SW 1271 (cell line): Measurements from ENCODE around the gene FGR.
"Not testable (repeated sequence)": the region's sequence is repeated elsewhere in the genome, so short reads cannot be mapped to it uniquely, and the experiment has no call there.

Experiments
- DNase-seq, 2 experiments: peaks; one replicate each; lab custom pipeline; 2025; lab: John Stamatoyannopoulos, UW

The FGR gene

DNA sequence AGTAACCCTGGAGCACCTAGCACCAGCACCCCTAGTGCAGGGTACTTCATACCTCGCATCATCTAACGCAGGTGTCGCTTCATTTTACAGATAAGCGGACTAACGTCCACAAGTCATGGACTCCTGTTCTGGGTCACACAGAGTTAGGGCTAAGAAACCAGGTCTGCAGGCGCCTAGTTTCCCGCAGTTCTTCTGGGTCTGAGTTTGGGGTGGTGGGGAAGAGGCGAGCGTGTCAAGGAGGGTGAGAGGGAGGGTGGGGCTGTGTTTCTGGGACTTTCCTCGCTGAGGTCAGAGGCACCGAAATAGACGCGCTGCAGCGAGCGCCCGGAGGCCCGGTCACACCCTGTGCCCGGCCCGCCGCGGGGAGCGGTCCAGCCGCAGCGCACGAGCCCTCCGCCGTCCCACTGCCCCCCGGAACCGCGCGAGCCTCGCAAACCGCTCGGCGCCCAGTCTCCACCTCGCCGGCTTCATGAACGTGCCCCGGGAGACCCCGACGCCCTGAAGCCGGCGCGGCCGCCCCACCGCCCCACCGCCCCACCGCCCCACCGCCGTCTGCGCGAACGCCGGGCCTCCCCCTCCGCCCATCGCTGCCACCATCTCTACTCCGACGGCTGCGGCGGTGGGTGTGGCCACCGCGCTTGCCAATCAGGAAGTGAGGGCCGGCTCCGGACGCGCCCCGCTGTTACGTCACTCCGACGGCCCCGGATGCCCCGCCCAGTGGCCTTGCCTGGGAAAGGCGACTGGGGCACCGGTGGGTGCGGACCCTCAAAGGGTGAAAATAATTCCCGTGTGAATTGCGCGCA, 24.7 kb upstream of the FGR start:
- DNase-seq = peak in 1 of 2 experiments; percentile 73

DNA sequence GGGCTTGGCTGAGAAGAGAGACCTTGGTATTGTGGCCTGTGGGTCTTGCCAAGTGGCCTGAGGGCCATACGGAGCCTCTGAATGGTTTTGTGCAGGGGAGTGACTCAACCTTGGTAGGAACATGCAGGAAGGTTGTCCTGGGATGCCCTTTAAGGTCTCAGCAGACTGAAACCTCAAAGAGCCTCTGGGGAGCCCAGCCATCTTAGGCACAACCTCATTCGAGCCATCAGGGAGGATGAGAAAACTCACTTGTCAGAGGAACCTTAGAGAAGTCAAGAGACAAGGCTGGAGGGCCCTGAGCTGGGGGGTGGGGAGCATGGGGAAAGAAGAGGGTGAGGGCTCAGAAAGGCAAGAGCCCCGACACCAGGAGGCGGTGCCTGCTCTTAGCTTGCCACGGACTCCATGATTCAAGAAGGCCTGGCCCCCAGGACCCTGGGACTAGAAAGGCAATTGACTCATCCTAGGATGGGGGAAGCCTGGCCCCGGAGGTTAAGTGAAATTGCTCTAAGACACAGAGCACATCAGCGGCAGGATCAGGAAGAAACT, 24.0 kb upstream of the FGR start:
- no peak for DNase-seq

DNA sequence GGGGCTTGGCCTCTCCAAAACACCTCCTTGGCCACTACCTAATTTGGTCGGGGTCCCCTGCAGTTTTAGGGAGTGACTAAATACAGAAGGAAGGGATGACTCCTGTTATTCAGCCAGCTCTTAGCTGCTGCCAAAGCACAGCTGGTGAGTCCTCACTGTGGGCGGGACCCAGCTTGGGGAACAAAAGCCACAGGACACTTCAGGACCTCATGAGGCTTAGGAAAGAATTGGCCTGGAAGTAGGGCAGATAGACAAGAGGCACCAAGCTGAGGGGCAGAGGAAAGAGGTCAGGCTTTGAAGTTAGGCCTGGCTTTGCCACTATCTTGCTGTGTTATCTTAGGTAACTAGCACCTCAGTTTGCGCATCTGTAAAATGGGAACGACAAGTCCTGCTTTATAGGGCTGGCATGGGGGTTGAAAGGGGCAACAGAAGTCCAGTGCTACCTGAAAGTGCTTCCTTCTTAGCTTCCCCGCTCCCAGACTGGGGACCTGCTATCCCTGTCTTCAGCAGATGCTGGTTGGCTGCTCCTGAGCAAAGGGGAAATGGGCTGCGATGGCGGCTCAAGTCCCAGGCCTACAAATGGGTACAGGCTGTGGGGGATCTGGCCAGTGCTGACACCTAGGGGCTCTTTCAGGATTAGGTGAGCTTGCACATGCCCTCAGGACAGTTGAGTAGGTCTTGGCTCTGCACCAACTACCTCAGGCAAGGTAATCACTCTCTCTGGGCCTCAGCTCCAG, 21.3 kb upstream of the FGR start:
- DNase-seq = no peak

DNA sequence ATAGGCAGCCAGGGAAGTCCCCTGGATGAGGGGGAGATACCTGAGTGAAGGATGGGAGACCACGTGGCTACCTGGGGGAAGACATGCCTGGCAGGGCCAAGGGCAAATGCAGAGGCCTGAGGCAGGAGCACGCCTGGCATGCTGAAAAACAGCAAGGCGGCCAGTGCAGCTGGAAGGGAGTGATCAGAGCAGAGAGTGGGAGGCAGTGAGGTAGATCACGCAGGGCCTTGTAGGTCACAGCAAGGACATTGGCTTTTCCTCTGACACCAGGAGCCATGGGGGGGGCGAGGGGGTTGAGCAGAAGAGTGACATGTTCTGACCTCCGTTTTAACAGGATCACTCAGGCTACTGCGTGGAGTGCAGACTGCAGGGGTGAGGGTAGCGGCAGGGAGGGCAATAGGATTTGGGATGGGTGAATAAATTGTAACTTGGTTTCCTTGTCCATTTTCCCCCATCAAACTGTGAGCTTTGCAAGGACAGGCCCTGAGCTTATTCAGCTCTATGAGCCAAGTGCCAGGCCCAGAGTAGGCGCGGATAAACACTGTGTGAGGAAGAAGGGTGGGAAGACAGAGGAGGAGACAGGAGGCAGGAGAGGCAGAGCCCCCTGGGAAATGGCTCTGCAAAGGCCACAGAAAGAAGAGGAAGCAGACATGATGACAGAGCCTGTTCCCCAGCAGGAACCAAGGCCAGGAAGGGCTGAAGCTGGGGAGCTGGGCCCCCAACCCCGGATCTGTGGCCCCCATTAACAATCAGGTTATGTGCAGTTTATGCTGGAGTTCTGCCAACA, 20.4 kb upstream of the FGR start:
- no peak for DNase-seq

DNA sequence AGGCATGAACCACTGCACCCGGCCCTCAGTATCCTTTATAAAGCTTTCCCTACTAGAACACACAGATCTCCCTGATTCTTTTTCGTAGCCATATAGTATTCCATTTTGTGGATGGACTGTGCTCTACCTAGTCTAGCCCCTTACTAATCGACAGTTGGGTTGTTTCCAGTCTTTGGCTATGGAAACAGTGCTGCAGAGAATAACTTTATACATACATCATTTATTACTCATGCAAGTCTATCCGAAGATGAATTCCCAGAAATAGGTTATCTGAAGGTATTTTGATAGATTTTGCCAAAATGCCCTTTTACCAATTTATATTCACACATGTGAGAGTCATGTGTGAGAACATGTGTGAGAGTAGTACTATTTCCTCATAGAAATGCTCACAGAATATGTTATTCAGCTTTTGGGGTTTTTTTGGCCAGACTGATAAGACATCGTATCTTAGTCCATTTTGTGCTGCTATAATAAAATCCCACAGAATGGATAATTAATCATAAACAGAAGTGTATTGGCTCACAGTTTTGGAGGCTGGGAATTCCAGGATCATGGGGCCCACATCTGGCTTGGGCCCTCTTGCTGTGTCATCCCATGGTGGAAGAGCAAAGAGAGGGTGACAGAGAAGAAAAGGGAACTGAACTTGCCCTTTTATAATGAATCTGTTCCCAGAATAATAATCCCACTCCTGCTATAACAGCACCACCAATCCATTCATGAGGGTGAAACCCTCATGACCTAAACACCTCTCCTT, 17.3 kb upstream of the FGR start:
- no peak for DNase-seq

DNA sequence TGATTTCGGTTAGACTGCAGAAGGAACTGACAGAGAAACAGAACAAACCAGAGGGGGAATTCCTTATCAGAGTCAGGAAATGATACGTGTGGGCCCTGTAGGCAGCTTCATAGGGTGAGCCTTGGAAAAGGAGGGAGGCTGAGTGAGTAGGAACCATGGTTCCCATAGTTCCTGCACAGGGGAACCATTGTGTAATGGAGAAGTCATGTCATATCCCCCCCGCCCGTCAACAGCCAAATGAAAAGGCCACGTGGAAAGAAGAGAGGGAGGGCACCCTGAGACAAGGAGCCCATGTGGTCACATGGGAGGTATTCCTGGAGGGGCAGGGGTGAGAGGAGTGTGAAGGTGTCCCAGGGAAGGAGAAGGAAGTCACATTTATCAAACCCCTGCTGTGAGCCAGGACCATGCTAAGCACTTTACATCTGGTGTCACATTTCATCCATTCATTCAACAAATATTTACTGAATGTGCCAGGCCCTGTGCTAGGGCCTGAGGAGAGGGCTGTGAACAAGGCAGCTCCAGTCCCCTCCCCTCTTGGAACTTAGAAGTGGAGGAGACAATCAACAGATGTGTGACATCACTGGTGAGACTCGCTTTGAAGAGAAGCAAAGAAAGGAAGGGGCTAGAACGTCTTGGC, 15.7 kb upstream of the FGR start:
- DNase-seq = no peak

DNA sequence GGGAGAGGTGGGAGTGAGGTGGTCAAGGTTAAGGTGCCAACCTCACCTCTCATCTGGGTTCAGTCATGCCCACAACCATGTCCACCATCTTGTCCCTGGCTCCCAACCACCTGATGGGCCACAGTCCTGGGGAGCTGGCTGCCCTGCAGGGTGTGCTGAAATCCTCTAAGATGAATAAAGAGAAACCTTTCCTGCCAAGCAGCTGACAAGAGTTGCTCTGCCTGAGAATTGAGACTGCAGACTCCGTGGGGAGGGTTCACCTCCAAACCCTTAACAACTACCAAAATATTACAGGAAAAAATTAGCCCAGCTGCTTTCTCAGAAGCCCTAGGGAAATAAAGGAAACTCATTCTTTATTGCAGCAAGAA, 15.2 kb upstream of the FGR start:
- DNase-seq = no peak

DNA sequence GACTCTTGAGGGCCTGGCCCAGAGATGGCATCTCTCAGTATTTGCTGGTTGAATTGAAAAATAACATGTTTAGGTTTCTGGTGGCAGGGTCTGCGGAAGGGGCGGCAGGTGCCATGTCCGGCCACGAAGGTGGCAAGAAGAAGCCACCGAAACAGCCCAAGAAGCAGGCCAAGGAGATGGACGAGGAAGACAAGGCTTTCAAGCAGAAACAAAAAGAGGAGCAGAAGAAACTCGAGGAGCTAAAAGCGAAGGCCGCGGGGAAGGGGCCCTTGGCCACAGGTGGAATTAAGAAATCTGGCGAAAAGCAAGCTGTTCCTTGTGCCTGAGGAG, 14.3 kb upstream of the FGR start:
- DNase-seq = no peak

DNA sequence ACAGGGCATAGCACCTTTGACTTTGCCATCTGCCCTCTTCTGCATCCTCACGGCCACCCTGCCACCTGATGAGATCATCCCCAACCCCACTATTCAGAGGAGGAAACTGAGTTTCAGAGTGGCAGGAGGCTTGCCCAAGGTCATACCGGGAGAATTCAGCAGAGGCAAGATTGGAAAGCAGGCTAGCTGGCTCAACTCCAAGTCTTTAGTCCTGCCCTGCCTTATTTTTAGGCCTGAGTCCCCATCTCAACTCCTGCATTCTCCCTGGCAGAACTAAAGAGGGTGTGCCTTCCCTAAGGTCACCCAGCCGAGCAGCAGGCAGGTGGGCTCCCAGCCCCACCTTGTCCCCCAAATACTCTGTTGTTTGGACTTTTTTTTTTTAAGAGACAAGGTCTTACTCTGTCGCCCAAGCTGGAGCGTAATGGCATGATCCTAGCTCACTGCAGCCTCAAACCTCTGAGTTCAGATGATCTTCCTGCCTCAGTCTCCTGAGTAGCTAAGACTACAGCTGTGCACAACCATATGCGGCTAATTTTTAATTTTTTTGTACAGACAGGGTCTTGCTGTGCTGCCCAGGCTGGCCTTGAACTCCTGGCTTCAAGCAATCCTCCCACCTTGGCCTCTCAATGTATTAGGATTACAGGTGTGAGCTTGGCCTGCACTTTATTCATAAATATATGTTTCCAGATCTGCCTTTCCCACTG, 13.8 kb upstream of the FGR start:
- DNase-seq = no peak

DNA sequence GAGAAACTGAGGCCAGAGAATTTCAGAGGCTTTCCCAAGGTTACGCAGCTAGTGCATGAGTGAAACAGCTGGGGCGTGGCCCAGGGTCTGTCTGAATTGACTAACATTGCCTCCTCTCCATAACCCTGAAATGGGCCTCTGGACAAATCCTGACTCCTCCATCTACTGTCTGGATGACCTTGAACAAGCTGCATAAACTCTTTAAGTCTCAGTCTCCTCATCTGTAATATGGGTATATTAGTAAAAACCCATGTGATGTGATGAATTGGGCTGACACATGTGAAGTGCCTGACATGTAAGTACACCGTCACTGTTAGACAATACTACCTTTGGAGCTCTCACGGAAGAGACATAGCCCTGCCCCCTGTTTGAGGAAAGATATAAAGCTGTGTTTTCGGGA, 12.3 kb upstream of the FGR start:
- DNase-seq = no peak

DNA sequence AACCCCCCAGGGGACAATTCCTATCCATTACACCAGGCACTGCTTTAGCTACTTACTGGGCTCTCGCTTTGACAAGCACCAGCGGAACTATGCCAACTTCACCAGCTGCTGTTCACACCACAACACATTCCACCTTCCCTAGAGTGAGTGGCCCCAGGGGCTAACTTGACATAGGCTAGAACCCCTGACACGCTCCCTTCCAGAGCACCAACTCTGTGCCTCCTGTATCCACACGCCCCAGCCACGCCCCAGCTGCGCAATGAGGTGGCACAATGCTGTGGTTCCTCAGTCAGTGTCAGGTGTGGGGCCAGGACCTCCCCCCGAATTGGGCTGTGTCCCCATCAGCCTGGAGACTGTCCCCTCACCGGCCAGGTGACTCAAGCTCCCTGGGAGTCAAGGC, 11.7 kb upstream of the FGR start:
- no peak for DNase-seq

DNA sequence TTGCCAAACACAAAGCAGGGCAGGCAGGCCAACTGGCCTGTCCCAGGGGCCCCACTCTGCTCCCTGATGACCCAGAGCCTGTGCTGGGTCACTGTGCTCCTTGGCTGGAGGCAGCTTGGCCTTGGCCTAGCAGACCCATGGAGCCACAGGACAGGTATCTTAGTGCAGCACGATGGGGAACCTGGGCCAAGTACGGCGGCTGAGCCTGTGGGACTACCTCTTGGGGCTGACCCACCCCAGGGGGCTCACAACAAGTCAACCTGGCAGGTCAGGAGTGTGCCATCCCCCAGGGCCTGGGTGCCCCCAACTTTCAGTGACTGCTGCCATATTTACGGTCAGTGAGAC, 10.1 kb upstream of the FGR start:
- no peak for DNase-seq

DNA sequence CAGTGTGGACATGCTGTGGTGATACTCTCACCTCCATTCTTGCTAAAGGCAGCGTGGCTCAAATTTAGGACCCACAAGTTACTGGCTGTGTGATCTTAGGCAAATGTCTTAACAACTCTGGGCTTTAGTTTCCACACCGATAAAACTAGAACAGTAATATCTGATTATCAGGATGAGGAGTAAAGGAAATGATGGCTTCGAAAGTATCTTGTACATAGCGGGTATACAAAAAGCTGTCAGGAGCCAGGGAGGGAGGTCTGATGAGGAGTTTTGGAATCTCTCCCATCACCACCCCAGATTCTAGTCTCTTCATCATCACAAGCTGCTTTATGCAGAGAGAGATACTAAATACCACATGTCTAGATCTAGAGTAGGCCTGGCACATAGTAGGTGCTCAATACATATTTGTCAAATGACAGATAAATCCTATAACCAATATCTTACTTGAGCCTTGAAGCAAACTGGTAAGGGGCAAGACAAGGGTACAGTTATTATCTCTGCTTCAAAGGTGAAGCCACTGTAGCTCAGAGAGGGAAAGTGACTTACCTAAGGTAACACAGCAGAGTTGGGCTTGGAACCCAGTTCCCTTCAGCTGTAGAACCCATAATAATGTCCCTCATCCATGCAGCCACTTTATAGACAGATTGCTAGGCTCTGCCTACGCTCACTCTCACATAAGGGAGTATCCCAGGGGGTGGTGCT, 9.5 kb upstream of the FGR start:
- DNase-seq = no peak

DNA sequence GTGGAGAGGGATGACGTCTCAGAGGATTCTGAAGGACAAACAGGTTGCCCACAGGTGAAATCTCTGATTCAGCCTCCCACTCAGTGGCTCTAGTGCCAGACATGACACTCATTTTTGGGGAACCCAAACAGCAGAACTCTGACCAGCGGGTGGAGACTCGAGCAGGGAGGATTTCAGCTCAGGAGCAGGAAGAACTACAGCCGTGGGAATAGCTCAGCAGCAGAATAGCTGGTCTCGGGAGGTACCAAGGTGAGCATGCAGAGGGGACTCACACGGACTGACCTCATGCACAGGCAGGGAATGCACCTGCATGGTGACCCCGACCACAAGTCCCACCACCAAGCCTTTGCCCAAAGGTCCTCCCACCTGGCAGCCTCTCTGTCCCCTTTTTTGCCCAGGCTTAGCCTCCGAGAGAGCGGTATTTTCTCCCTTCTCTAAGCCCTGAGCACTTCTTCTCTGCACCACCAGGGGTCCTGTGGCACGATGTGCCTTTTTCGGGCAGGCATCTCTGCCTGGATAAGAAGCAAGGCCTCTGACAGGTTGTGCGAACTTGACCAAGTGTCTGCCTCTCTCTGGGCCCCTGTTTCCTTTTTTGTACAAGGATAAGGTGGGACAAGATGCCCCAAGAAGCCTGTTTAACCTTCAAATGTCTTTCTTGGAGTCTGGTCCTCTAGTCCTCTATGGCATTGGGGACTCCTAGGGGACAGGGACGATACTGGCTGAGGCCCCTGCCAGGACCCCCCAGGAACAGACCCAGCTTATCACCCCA, 8.8 kb upstream of the FGR start:
- DNase-seq = peak in 1 of 2 experiments; percentile 27

DNA sequence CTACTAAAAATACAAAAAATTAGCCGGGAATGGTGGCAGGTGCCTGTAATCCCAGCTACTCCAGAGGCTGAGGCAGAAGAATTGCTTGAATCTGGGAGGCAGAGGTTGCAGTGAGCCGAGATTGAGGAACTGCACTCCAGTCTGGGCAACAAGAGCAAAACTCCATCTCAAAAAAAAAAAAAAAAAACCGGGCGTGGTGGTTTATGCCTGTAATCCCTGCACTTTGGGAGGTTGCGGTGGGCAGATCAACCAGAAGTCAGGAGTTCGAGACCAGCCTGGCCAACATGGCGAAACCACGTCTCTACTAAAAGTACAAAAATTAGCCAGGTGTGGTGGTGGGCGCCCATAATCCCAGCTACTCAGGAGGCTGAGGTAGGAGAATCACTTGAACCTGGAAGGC, 5.5 kb upstream of the FGR start:
- not testable (repeated sequence) for DNase-seq

DNA sequence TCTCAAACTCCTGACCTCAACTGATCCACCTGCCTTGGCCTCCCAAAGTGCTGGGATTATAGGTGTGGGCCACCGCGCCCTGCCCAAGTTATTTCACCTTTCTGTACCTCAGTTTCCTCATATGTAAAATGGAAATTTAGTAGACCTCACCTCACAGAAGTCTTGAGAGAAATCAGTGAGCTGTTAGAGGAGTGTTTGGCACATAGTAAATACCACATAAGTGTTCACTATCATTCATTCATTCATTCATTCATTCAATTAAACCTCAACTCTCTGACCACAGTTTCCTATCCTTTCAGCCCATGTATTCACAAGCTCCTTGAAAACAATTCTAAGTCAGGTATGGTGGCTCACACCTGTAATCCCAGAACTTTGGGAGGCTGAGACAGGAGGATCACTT, 3.8 kb upstream of the FGR start:
- no peak for DNase-seq

DNA sequence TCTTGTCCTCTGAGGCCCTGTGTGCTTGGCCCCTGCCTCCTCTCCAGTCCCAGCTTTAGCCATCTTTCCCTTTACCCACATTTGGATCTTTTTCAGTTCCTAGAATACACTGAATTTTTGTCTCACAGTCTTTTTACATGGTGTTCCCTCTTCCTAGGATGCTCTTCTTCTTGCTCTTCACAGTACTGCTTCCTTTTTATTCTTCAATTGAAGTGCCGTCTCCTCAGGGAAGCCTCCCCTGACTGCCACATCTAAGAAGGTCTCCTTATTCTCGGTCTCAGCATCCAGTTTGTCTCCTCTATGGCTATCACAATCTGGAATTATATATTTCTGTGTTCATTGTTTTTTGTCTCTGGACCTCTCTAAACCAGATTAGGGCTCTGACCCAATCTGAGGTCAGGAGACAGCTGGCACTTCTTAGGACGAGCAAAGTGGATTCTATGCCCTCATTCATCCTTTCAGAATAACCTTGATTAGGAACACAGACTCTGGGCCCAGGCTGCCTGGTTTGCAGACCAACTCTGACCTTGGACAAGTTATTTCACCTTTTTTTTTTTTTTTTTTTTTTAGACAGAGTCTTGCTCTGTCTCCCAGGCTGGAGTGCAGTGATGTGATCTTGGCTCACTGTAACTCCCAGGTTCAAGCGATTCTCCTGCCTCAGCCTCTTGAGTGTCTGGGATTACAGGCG, 3.2 kb upstream of the FGR start:
- DNase-seq = no peak

DNA sequence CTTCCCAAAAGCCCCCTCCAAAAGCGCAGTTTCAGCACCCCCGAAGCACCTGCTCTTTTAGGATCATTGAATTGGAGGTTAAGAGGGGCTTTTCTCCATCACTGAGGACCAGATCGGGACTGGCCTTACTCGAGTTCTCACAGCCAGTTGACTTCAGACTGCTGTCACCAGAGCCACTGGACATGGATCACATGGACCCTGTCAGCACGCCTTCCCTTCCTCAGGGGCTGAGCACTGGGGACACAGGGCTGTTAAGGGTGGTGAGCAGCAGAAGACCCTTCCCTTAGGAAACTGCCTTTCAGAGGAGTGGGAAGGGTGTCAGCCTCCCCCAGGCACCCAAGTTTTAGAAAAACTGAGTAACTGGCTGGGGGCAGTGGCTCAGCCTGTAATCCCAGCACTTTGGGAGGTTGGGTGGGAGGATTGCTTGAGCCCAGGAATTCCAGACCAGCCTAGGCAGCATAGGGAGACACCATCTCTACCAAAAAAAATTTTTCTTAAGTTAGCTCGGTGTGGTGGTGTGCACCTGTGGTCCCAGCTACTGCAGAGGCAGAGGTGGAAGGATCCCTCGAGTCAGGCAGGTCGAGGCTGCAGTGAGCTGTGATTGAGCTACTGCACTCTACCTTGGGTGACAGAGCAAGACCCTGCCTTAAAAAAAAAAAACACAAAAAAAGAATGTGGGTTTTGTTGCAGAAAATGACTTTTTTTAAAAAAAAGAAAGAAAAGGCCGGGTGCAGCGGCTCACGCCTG, 584 bp upstream of the FGR start:
- DNase-seq = no peak
